Astrocyte (in vitro differentiated cells and primary cell): ENCODE results near the gene FADS2.

ENCODE experiments used
- CTCF ChIP-seq: IDR thresholded peaks from 2 replicates; pipeline ENCODE4 v1.5.1; 2011; ENCODE audit warnings: low read depth, mild to moderate bottlenecking, inconsistent platforms, low read length, moderate library complexity; ENCODE audit not compliant: insufficient read depth
- EZH2 ChIP-seq: IDR thresholded peaks from 2 replicates; pipeline ENCODE4 v1.6.1; 2012; ENCODE audit warnings: mild to moderate bottlenecking, low read length, inconsistent platforms; ENCODE audit not compliant: insufficient read depth

GRCh38 chr11:61783717-61784505 lies 44.2 kb upstream of the FADS2 start:
- TF ChIP-seq CTCF: no peak
- no peak for TF ChIP-seq EZH2
